Measurements from ENCODE around the gene RAF1. TPM values are rescaled to one million over a fixed set of nuclear protein-coding genes. Genes with fewer than 3 reads are reported as not detected.

The RAF1 gene
- total RNA-seq, 1 experiment from 2014 or later: 101 TPM

GRCh38 chr3:12584083-12584482 lies 79.8 kb downstream of the RAF1 start:
- CTCF ChIA-PET: no interaction called here
- Mint-ChIP-seq H3K36me3 (peaks cover 59% of the 10 kb centered on the region), H3K4me1 (0 out of 2 replicates have a peak, but pooled peaks cover 3% of the 10 kb centered on the region), H3K4me3 (no peak overlapping the region), H3K27me3 (ENCODE audit: low read depth) (no peaks in the 10 kb centered on the region), H3K27ac (peak overlapping the region; percentile 84; the same call in 1 of the 2 replicates), H3K9me3 (no peaks in the 10 kb centered on the region)
- TF ChIP-seq PRRX2 (CRISPR knock-in tag; IDR thresholded peaks at IDR 0.05) (no peak), NFATC4 (CRISPR knock-in tag; IDR thresholded peaks at IDR 0.05) (no peak), GTF2I (CRISPR knock-in tag; conservative IDR thresholded peaks at IDR 0.05) (no peak), ZNF138 (CRISPR knock-in tag; conservative IDR thresholded peaks at IDR 0.05) (no peak), SP1 (CRISPR knock-in tag; conservative IDR thresholded peaks at IDR 0.05) (no peak), CDX4 (CRISPR knock-in tag; IDR thresholded peaks at IDR 0.05; ENCODE audit: borderline replicate concordance) (no peak), FOXJ3 (CRISPR knock-in tag; IDR thresholded peaks at IDR 0.05; ENCODE audit: borderline replicate concordance) (no peak), NFYB (CRISPR knock-in tag; conservative IDR thresholded peaks at IDR 0.05; ENCODE audit: low read depth) (no peak), CBFB (CRISPR knock-in tag; IDR thresholded peaks at IDR 0.05; ENCODE audit: low read depth) (no peak), ZNF396 (CRISPR knock-in tag; IDR thresholded peaks at IDR 0.05; ENCODE audit: borderline replicate concordance) (no peak), NR1H2 (CRISPR knock-in tag; IDR thresholded peaks at IDR 0.05) (no peak), ZNF263 (CRISPR knock-in tag; IDR thresholded peaks at IDR 0.05; ENCODE audit: low read depth) (no peak), E2F1 (CRISPR knock-in tag; IDR thresholded peaks at IDR 0.05) (no peak), FOXP4 (CRISPR knock-in tag; IDR thresholded peaks at IDR 0.05) (no peak), ZBTB21 (CRISPR knock-in tag; IDR thresholded peaks at IDR 0.05; ENCODE audit: borderline replicate concordance) (no peak), TCF7 (CRISPR knock-in tag; IDR thresholded peaks at IDR 0.05; ENCODE audit: low read depth) (no peak)
- TF ChIP-seq, protein P1, sequence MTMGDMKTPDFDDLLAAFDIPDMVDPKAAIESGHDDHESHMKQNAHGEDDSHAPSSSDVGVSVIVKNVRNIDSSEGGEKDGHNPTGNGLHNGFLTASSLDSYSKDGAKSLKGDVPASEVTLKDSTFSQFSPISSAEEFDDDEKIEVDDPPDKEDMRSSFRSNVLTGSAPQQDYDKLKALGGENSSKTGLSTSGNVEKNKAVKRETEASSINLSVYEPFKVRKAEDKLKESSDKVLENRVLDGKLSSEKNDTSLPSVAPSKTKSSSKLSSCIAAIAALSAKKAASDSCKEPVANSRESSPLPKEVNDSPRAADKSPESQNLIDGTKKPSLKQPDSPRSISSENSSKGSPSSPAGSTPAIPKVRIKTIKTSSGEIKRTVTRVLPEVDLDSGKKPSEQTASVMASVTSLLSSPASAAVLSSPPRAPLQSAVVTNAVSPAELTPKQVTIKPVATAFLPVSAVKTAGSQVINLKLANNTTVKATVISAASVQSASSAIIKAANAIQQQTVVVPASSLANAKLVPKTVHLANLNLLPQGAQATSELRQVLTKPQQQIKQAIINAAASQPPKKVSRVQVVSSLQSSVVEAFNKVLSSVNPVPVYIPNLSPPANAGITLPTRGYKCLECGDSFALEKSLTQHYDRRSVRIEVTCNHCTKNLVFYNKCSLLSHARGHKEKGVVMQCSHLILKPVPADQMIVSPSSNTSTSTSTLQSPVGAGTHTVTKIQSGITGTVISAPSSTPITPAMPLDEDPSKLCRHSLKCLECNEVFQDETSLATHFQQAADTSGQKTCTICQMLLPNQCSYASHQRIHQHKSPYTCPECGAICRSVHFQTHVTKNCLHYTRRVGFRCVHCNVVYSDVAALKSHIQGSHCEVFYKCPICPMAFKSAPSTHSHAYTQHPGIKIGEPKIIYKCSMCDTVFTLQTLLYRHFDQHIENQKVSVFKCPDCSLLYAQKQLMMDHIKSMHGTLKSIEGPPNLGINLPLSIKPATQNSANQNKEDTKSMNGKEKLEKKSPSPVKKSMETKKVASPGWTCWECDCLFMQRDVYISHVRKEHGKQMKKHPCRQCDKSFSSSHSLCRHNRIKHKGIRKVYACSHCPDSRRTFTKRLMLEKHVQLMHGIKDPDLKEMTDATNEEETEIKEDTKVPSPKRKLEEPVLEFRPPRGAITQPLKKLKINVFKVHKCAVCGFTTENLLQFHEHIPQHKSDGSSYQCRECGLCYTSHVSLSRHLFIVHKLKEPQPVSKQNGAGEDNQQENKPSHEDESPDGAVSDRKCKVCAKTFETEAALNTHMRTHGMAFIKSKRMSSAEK (CRISPR knock-in tag; IDR thresholded peaks at IDR 0.05; ENCODE audit: borderline replicate concordance): no peak
- TF ChIP-seq, protein P2, sequence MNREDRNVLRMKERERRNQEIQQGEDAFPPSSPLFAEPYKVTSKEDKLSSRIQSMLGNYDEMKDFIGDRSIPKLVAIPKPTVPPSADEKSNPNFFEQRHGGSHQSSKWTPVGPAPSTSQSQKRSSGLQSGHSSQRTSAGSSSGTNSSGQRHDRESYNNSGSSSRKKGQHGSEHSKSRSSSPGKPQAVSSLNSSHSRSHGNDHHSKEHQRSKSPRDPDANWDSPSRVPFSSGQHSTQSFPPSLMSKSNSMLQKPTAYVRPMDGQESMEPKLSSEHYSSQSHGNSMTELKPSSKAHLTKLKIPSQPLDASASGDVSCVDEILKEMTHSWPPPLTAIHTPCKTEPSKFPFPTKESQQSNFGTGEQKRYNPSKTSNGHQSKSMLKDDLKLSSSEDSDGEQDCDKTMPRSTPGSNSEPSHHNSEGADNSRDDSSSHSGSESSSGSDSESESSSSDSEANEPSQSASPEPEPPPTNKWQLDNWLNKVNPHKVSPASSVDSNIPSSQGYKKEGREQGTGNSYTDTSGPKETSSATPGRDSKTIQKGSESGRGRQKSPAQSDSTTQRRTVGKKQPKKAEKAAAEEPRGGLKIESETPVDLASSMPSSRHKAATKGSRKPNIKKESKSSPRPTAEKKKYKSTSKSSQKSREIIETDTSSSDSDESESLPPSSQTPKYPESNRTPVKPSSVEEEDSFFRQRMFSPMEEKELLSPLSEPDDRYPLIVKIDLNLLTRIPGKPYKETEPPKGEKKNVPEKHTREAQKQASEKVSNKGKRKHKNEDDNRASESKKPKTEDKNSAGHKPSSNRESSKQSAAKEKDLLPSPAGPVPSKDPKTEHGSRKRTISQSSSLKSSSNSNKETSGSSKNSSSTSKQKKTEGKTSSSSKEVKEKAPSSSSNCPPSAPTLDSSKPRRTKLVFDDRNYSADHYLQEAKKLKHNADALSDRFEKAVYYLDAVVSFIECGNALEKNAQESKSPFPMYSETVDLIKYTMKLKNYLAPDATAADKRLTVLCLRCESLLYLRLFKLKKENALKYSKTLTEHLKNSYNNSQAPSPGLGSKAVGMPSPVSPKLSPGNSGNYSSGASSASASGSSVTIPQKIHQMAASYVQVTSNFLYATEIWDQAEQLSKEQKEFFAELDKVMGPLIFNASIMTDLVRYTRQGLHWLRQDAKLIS (CRISPR knock-in tag; IDR thresholded peaks at IDR 0.05; ENCODE audit: borderline replicate concordance): no peak
- TF ChIP-seq, protein P3, sequence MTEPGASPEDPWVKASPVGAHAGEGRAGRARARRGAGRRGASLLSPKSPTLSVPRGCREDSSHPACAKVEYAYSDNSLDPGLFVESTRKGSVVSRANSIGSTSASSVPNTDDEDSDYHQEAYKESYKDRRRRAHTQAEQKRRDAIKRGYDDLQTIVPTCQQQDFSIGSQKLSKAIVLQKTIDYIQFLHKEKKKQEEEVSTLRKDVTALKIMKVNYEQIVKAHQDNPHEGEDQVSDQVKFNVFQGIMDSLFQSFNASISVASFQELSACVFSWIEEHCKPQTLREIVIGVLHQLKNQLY (CRISPR knock-in tag; IDR thresholded peaks at IDR 0.05): no peak
- ATAC-seq: no peak
- no peak for DNase-seq (ENCODE audit: low spot score)
- POLR2A ChIA-PET: no interaction called here
